Testis (tissue), 2 donors: Measurements from ENCODE around the gene SPDYE1.
"Not testable (repeated sequence)": the region's sequence is repeated elsewhere in the genome, so short reads cannot be mapped to it uniquely, and the experiment has no call there.

Experiments used
- POLR2A ChIP-seq: fragments of 450-650 bp; IDR thresholded peaks from one replicate; pipeline ENCODE4 v1.6.1; 2017; ENCODE audit warnings: antibody characterized with exemption, mild to moderate bottlenecking, moderate library complexity
- TF ChIP-seq, protein P1 (sequence below), 3 experiments: fragments of 450-650 bp in 2 of 3; fragments of 200-600 bp in 1 of 3; sonication (generic) in 1 of 3; IDR thresholded peaks; one replicate each; pipeline ENCODE4 v1.5.1; 2016 to 2019; ENCODE audit warnings: antibody characterized with exemption in 3 of 3, mild to moderate bottlenecking in 2 of 3, moderate library complexity in 1 of 3

DNA sequence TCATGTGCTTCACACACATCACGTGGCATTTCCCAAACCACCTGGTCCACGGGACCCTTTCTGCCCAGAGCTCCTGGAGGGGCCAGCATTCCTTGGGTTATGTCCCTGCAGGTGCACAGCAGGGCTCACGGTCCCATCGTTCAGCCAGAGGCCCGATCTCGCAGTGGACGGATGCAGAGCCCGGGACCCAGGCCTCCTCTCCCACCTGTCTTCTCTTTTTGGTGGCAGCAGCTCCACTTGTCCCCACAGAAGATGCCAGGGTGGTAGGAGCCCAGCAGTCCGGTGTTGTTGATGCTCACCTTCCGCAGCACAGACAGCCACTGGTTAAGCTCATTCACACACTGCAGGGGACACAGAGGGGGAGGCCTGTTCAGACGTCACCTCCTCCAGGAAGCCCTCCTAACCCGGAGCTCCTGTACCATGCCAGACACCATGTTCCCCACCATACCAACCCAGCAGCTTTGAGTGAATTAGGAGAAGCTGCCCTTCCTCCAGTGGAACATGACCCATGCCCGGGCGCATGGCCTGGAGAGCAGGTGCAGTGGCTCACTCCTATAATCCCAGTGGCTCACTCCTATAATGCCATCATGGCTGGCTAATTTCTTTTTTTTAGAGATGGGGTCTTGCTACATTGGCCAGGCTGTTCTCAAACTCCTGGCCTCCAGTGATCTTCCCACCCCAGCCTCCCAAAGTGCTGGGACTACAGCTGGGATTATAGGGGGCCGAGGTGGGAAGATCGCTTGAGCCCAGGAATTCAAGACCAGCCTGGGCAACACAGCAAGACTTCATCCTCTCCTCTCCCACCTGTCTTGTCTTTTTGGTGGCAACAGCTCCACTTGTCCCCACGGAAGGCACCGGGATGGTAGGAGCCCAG is 36.5 kb downstream of the SPDYE1 start:
- TF ChIP-seq, protein P1, sequence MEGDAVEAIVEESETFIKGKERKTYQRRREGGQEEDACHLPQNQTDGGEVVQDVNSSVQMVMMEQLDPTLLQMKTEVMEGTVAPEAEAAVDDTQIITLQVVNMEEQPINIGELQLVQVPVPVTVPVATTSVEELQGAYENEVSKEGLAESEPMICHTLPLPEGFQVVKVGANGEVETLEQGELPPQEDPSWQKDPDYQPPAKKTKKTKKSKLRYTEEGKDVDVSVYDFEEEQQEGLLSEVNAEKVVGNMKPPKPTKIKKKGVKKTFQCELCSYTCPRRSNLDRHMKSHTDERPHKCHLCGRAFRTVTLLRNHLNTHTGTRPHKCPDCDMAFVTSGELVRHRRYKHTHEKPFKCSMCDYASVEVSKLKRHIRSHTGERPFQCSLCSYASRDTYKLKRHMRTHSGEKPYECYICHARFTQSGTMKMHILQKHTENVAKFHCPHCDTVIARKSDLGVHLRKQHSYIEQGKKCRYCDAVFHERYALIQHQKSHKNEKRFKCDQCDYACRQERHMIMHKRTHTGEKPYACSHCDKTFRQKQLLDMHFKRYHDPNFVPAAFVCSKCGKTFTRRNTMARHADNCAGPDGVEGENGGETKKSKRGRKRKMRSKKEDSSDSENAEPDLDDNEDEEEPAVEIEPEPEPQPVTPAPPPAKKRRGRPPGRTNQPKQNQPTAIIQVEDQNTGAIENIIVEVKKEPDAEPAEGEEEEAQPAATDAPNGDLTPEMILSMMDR (IDR thresholded peaks at IDR 0.05), result not testable (repeated sequence)
- TF ChIP-seq POLR2A, result not testable (repeated sequence)
